GM19193 (cell line): ENCODE results near the gene KDM4D.

ENCODE experiments used
- POLR2A ChIP-seq: IDR thresholded peaks from 4 replicates; pipeline ENCODE4 v1.6.1; 2011; ENCODE audit not compliant: insufficient read depth, insufficient read length; ENCODE audit errors: extremely low read depth

Gene KDM4D

DNA sequence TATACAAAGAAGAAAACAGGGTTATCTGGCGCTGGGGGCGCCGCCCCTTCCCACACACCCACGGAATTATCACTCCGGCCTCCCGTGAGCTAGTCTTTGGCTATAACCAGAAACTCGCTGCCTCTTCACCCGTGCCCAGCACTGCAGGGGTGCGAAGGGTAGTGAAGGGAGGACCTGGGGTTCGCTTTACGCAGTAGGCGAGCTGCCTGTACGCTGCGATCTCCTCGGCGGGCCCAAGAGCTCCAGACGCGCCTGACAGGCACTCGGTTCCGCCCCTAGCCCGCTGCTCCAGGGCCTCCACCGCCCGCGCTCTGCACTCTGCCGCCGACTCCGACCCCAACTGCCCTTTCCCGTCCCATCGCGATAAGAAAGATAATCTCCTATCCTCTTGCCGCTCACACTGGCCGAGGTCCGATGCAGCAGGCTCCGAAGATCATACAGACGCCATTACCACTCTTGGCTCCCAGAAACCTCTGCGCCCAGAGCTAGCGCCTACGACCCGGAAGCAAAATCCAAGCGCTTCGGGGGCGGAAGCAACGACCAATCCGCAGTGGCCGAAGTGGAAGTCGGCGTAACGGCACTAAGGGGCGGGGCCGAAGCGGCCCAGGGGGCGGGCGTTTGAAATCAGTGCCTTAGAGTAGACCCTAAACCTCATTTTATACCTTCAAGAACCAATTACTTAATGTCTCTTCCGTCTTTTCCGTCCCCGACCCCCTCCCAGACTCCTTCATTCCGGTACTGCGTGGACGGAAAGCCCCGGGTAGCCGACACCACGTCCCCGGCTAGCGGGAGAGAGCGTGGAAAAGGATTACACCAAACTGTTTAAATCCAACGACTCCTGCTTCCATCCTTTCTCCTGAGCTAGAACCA, at the start of gene KDM4D, which contains the start of gene CWC15:
KDM4D (plus strand) TSS at position 611 of the 870 bp plus-strand sequence. CDS start 23,664 bp downstream, outside the sequence.
CWC15 (minus strand) TSS at position 458 of the 870 bp plus-strand sequence. CDS start 1,371 bp downstream, outside the sequence.
- TF ChIP-seq POLR2A: peak; percentile 83

DNA sequence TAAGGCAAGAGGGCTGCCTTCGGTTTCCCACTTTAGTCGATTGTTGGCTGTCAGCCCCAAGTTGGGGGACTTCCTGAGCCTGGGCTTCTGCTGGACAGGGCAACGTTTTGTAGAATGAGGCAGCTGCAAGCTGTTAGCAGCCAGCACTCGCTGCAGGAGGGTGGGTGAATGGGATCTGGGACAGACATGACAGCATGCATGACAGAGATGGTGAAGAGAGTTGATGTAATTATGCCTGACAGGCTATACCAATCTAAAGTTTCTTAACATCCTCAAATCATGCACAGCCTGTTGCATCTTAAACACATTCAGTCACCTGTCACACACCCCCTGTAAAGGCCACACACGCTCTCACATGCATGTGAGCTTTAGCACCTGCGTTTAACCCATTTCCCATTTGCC, 49.3 kb upstream of the KDM4D start:
- no peak for TF ChIP-seq POLR2A

DNA sequence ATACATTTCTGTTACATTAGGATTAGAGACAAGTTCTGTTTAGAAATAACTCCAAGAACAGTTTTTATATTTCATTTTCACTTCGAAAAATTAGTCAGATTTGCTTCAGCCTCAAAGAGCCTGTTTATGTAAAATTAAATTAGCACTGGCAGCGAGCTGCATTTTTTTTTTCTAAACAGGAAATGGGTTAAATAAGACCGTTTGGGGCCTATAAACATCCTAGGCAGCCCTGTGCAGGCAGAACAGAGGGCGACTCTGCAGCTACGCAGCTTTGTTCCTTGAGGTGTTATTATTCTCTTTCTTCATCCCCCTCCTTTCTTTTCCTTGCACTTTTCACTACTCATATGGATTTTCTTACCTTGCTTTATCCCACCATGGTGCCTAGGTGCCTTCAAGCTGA, 48.9 kb upstream of the KDM4D start:
- no peak for TF ChIP-seq POLR2A

DNA sequence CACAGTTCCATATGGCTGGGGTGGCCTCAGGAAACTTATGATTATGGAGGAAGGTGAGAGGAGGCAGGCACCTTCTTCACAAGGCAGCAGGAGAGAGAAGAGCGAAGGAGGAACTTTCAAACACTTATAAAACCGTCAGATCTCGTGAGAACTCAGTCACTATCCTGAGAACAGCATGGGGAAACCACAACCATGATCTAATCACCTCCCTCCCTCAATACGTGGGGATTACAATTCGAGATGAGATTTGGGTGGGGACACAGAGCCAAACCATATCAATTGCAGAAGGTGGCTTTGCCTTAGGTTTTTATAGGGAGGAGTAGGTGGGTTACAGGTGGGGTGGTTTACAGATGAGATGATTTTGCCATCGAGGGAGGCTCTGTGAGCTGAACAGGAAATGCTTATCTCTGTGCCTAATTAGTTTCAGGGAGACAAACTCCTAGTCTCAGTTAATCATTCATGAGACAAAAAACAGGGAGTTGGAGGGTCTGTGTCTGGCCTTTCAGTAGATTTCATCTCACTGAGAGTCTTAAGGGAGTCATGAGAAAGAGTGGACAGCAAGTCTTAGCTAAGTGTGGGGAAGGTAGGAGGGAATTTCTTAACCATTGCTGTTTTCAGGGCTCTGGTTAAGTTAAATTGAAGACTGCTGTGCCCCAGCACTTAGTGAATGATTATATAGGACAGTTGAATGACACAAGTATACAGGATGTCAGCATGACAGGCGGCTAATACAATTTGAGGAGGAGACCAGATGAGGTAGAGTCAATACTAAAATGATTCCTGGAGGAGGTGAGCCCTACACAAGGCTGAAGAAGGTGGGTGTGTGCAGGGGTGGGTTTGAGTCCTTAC, 47.9 kb upstream of the KDM4D start:
- TF ChIP-seq POLR2A: no peak

GRCh38 chr11:94926271-94926625, 47.3 kb upstream of the KDM4D start:
- TF ChIP-seq POLR2A: no peak

- TF ChIP-seq POLR2A: no peak
Measured at GRCh38 chr11:94926698-94927237, 46.7 kb upstream of the KDM4D start.

GRCh38 chr11:94928117-94928990, 45.2 kb upstream of the KDM4D start:
- no peak for TF ChIP-seq POLR2A

DNA sequence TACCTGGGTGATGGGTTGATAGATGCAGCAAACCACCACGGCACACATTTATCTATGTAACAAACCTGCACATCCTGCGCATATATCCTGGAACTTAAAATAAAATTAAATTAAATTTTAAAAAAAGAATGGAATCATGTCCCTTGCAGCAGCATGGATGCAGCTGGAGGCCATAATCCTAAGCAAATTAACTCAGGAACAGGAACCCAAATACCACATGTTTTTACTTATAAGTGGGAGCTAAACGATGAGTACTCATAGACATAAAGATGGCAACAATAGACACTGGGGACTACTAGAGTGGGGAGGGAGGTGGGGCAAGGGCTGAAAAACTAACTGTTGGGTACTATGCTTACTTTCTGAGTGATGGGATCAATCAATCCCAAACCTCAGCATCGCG, 41.0 kb upstream of the KDM4D start:
- no peak for TF ChIP-seq POLR2A

- no peak for TF ChIP-seq POLR2A
Measured at GRCh38 chr11:94933223-94934130, 40.0 kb upstream of the KDM4D start.

DNA sequence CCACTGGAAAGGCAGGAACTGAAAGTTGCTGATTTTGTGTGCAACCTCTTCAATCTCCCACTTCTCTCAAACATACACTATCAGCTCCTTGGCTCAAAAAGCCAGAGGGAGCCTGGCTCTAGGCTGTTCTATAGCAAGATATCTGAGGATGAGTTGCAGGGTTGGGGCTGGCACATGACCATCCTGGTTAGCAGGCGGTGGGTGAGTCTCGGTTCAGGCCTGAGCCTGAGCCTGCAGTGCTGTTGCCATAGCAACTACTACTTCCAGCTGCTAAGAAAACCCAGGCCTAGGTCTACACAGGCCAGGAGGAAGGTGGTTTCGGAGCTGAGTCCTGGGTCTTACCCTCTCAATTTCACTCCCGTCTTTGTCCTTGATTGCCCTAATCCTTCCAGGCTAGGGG, 39.1 kb upstream of the KDM4D start:
- no peak for TF ChIP-seq POLR2A

DNA sequence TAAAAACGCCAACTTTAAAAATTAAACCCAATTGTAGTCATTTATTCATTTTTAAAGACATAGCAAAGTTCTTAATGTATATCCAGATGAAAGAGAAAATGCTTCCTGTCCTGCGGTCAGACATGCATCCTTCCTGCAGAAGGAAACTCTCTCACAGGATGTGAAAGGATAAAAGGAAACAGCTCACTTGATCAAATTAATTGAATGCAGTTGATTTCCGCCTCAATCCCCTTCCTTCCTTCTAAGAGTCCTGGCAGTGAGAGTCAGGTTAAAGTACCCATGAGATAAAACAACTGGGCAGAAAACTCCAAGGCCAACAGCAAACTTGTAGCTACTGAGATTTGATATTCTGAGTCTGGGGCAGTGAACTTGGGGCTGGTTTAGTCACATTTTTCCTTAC, 38.7 kb upstream of the KDM4D start:
- no peak for TF ChIP-seq POLR2A

DNA sequence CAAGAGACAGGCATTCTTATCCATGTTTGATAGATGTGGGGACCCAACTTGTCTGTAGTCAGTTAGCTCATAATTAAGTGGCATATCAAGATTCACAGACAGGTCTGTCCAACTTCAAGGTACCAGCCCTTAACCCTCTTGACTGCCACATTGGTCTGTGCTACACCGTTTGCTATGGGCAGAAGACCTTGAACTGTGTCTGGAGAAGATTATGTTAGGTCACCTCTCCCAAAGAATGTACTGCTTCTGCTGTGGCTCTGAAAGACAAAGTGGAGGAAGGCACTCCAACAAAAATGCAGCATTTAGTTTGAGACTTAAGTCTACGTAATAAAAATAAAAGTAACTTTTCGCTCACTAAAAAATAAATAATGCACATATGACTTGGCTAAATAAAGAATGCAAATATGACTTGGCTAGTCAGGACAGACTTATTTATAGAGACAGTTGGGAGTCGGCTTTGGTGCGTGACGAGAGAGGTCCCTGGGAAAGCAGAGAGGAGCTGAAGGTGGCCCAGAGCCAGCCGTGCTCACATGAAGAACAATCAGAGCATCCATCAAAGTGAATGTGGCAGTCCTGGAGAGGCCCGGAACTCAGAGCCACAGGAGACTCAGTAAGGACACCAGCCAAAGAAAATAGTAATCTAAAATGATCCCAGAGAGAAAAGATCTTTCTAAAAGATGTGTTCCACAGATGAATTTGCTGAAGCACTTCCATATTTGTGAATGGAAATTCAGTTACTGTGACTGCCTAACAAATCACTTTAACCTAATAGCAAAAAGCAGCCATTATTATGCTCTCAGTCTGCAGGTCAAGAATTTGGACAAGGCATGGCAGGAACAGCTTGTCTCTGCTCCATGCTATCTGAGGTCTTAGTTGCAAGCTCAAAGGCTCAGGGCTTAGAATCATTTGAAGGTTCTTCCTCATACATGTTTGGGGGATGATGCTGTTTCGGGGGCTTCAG, 35.1 kb upstream of the KDM4D start:
- no peak for TF ChIP-seq POLR2A
